Brain pericyte (primary cell): ENCODE data around the gene ACP5.
"Not testable (repeated sequence)": the region's sequence is repeated elsewhere in the genome, so short reads cannot be mapped to it uniquely, and the experiment has no call there.

ENCODE experiments used
- DNase-seq: peaks from one replicate; pipeline ENCODE4 v3.0.0-alpha.2; 2012; ENCODE audit warnings: low read depth, low spot score

ACP5 gene

GRCh38 chr19:11577451-11578257, at the start of gene ACP5:
TSS of gene ACP5 (minus strand) at chr19:11577645. CDS start at chr19:11577317, 328 bp downstream.
- no peak for DNase-seq

DNA sequence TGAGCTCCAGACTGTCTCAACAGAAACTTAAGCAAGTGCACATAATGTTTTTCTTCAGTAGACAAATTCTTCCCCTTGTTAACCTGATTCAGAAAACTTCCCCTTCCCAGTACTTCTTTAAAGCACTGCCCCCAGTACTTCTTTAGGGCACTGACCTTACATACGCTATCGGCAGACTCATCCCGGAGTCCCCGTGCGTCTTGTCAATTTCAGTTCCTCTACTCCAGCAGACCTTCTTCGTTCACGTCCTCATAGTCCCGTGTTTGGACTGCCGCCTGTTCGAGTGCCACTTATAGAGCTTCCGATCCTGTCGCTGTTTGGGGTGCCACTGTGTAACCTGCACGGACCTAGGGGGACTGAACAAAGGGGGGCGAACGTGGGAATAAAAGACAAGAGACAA, 48.8 kb upstream of the ACP5 start:
- DNase-seq, result no peak

DNA sequence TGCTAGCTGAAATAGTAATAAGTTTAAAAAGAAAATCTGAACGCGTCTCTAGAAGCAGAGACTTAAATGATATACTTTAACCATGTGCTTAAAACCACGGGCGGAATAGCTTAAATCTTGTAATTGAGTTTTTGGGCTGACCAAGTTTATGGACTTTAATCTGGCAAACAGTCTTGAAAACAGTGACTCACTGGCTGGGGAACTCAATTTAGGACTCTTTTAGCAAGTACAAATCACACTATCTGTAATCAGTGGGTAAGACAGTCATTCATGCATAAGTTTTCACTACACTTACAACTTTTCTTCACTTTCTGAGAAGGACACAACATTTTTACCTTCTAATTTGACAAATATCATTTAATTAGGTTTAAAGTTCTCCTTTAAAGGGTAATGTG, 46.6 kb upstream of the ACP5 start:
- DNase-seq, result no peak

- not testable (repeated sequence) for DNase-seq
Measured at GRCh38 chr19:11622401-11622800, 45.0 kb upstream of the ACP5 start.

DNA sequence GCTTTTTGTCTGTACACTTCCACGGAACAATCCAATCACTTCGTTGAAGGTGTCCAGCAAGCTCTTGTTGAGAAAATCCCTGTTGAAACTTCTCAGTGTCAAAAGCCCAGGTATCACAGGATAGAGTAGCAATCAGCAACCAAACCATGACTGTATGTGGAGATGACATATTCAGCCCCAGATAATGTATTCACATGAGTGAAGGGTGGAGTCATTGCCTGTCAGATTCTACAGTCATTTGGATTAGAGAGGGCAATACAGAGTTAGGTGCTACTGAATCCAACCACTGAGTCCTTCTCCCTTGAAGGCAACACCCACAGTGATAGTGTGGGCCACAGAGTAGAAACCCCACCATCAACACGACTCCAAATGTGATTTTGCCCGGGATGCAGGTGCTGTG, 43.1 kb upstream of the ACP5 start:
- DNase-seq, result no peak

DNA sequence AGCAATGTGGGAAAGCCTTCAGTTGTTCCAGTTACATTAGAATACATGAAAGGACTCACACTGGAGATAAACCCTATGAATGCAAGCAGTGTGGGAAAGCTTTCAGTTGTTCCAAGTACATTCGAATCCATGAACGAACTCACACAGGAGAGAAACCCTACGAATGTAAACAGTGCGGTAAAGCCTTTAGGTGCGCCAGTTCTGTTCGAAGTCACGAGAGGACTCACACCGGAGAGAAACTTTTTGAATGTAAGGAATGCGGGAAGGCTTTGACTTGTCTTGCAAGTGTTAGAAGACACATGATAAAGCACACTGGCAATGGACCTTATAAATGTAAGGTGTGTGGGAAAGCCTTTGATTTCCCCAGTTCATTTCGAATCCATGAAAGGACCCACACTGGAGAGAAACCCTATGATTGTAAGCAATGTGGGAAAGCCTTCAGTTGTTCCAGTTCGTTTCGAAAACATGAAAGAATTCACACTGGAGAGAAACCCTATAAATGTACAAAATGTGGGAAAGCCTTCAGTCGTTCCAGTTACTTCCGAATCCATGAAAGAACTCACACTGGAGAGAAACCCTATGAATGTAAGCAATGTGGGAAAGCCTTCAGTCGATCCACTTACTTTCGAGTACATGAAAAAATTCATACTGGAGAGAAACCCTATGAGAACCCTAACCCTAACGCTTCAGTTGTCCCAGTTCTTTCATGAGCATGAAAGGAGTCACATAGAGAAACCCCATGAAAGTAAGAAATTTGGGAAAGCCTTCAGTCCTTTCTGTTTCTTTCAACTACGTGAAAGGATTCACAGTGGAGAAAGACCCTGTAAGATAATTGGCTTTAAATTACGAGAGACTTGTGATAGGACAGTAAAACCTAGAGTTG, 40.0 kb upstream of the ACP5 start:
- DNase-seq, result no peak

DNA sequence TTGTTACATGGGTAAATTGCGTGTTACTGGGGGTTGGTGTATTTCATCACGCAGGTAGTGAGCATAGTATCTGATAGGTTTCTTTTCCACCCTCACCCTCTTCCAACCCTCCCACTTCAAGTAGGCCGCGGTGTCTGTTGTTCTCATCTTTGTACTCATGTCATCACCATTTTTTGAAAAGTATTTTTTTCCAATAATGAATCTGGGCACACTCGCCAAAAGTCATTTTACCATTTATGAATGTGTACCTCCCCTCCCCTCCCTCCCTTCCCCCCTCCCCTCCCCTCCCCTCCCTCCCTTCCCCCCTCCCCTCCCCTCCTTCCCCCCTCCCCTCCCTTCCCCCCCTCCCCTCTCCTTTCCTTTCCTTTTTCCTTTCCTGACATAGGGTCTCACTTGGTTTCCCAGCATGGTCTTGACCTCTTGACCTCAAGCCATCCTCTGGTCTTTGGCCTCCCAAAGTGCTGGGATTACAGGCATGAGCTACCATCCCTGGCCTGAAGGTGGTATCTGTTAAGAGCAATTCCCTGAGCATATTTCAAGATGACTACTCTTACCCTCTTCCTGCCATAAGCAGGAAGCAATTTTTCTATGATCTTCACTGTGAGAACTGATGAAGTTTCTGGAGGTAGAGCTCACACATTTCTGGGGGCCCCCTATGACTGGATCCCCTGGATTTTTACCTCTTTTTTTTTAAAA, 35.5 kb upstream of the ACP5 start:
- no peak for DNase-seq

GRCh38 chr19:11611730-11612129, 34.3 kb upstream of the ACP5 start:
- no peak for DNase-seq

DNA sequence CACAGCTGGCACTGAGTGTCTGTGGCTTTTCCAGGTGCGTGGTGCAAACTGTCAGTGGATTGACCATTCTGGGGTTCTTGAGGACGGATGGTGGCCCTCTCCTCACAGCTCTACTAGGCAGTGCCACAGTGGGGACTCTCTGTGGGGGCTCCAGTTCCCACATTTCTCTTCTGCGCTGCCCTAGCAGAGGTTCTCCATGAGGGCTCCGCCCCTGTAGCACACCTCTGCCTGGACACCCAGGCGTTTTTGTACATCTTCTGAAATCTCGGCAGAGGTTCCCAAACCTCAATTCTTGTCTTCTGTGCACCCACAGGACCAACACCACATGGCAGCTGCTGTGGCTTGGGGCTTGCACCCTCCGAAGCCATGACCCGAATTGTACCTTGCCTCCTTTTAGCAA, 29.0 kb upstream of the ACP5 start:
- DNase-seq, result no peak

GRCh38 chr19:11599704-11600103, 22.3 kb upstream of the ACP5 start:
- DNase-seq, result not testable (repeated sequence)

GRCh38 chr19:11598746-11599145, 21.3 kb upstream of the ACP5 start:
- no peak for DNase-seq

DNA sequence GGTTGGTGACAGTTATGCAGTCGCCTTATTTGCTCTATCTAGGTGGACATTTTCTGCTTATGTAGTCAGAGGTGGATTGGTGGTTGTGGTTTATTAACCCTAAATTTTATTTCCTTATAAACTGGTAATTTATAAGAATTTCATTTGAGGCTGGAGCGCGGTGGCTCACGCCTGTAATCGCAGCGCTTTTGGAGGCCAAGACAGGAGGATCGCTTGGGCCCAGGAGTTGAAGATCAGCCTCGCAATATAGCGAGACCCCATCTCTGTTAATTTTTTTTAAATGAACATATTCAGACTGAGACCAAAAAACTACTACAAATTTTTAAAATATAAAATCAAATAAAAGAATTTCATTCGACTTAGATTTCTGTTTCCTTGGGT, 20.6 kb upstream of the ACP5 start:
- no peak for DNase-seq

GRCh38 chr19:11597202-11598102, 20.0 kb upstream of the ACP5 start, which contains the start of gene ZNF627:
TSS of gene ZNF627 (plus strand) at chr19:11597483. CDS start at chr19:11597628, 145 bp downstream.
- DNase-seq, result peak; percentile 87

- no peak for DNase-seq
Measured at GRCh38 chr19:11596156-11596555, 18.7 kb upstream of the ACP5 start.

DNA sequence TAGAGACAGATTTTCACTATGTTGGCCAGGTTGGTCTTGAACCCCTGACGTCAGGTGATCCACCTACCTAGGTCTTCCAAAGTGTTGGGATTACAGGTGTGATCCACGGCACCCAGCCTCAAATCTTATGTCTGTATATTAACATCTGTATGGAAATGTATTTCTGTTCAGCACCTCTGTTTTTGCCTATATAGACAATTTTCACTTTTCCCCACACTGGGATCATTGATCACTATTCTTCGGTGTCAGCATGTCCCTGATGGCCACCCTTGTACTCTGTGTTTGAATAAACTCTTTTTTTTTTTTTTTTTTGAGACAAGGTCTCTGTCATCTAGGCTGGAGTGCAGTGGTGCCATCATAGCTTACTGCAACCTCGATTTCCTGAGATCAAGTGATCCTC, 16.6 kb upstream of the ACP5 start:
- no peak for DNase-seq

DNA sequence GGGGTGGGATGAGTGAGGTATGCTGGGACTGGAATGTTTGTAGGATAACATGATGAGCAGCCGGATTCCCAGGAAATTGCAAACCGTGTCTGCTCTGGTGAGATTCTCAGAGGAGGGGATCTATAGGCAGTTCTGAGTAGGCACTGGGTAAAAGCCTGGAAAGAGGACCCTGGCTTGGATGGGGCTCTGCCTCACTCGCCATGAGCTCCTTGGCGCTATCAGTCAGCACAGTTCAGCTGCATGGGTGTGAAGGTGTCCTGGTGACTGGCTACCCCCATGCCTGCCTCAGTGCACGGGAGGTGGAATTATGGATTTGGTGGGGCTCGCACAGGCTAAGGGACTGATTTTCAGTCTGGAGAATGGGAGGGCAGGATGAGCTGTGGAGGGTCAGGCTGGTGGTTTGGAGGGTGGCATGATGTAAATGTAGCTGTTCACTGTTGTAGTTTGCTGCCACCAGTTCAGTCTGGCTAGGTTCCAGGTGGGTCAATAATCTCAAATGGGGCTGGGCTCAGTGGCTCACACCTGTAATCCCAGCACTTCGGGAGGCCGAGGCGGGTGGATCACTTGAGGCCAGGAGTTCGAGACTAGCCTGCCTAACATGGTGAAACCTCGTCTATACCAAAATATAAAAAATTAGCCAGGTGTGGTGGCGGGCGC, 10.7 kb upstream of the ACP5 start:
- DNase-seq, result no peak

GRCh38 chr19:11587302-11587974, 10.0 kb upstream of the ACP5 start:
- DNase-seq, result no peak

GRCh38 chr19:11586331-11586730, 8.9 kb upstream of the ACP5 start:
- DNase-seq, result no peak

GRCh38 chr19:11581740-11582139, 4.3 kb upstream of the ACP5 start:
- no peak for DNase-seq

GRCh38 chr19:11580116-11580515, 2.7 kb upstream of the ACP5 start:
- no peak for DNase-seq
